Stimulated activated CD8-positive, alpha-beta memory T cell treated with anti-CD3 and anti-CD28 coated beads, Interleukin-4, amount 100 ng/mL, for 24 hours (primary cell): ENCODE data around the gene PTPRCAP.

Source experiments
- DNase-seq: peaks from one replicate; pipeline ENCODE4 v3.0.0-alpha.2; 2020; ENCODE audit warnings: low read depth

PTPRCAP gene

GRCh38 chr11:67395555-67396258 is 41.8 kb downstream of the PTPRCAP start:
- no peak for DNase-seq

GRCh38 chr11:67393990-67394389 is 43.5 kb downstream of the PTPRCAP start:
- DNase-seq, result no peak

- DNase-seq, result no peak
Measured at GRCh38 chr11:67393437-67393836, 44.0 kb downstream of the PTPRCAP start.

GRCh38 chr11:67392183-67392715 is 45.2 kb downstream of the PTPRCAP start:
- DNase-seq, result no peak

- DNase-seq, result peak; percentile 91
Measured at GRCh38 chr11:67391304-67392182, 45.9 kb downstream of the PTPRCAP start, which contains the start of gene RAD9A. TSS of gene RAD9A (plus strand) at chr11:67391986. CDS start at chr11:67392045, 59 bp downstream.

GRCh38 chr11:67390947-67391303 is 46.6 kb downstream of the PTPRCAP start:
- no peak for DNase-seq

GRCh38 chr11:67389477-67389876 is 48.0 kb downstream of the PTPRCAP start:
- no peak for DNase-seq

- DNase-seq, result no peak
Measured at GRCh38 chr11:67387518-67387917, 50.0 kb downstream of the PTPRCAP start.

GRCh38 chr11:67387069-67387468 is 50.4 kb downstream of the PTPRCAP start:
- no peak for DNase-seq
